HG03354 (cell line): ENCODE results near the gene POC1B.

ENCODE experiments used
- ATAC-seq: cut with Tn5 transposase; IDR thresholded peaks from one replicate; pipeline ENCODE4 v1.9.1; 2021; ENCODE audit warnings: mild to moderate bottlenecking; ENCODE audit not compliant: unreplicated experiment, poor library complexity, severe bottlenecking

POC1B gene

DNA sequence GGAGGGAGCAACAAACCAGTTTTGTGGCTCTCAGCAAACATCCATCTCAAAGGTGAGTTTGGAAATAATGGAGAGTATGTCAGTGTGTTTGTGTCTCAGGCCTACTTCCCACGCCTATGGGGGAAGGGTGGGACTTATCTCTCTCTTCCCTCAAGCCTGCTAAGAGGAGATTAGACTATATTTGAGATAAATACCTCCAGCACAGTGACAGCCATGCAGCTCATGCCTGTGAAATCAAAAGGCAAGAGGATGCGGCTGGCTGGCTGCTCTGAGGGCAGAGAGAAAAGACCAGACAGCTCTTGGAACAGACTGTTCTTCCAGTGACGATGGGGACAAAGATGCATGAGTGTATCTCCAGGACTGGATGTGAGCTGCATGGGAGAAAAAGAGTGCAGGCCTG lies 14.7 kb upstream of the POC1B start:
- ATAC-seq = no peak

DNA sequence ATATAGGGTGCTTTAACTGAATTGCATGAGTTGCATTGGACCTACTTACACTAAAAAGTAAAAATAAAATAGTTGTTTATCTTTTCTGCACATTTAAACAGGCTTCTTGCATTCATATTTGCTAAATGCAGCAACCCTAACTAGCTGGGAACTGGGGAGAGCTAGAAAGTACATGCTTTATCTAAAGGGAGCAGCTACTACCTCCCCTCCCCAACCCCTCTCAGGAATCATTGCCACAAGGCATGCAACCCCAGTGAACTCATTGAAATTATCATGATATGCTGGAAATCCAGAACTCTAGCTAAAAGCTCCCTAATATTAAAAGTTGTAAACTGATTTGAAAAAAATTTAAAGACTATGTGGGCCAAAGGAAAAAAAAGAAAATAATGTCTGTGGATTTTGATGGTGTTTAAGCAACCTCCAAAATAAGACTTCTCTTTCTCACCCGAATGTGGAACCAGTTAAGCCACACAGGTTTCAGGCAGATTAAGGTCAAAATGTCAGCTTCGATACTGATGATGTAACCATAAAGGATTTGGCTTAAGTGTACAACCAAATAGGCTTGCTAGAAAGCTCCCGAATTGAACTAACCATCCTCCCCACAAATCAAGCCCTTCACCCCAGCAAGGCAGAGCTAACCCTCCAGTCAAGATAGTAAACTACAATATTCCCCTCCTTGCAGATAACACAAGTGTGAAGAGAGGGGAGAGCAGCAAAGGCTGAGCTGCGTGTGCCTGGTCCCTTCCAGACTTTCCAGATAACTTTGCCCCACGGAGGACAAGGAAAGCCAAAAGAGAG lies 13.8 kb upstream of the POC1B start:
- ATAC-seq = no peak

DNA sequence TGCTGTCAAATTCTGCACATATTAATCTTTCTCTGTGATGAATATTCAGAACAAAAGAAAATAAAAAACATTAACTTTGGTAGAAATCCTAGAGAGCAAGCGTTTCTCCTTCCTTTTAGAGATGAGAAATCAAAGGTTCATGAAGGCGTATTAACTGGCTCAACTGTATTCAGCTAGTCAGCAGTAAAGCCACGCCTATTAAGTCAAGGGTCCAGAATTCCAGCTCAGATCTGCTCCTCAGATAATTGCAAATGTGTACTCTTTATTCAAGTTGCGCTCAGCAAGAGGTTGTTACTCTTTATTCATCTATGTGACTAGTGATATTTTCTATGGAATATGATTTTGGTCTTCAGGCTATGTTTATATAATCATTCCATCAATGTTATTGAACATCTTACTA lies 13.1 kb upstream of the POC1B start:
- no peak for ATAC-seq

DNA sequence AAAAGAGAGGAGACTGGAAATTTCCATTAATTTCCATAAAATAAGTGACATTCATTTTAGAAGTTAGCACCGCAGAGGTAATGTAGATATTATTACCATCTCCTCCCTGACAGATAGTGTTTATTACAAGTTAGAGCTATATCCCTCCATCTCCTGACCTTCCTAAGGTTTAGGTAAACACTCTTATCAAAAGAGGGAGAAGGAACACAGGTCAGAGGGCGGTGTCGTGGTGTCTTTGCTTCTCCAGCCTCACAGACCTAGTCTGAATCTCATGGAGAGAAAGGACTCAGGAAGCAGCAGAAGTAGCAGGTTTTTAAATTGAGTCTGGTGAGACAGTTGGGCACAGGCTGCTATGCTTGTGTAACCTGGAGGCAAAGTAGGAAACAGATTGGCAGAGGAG lies 11.5 kb upstream of the POC1B start:
- no peak for ATAC-seq

DNA sequence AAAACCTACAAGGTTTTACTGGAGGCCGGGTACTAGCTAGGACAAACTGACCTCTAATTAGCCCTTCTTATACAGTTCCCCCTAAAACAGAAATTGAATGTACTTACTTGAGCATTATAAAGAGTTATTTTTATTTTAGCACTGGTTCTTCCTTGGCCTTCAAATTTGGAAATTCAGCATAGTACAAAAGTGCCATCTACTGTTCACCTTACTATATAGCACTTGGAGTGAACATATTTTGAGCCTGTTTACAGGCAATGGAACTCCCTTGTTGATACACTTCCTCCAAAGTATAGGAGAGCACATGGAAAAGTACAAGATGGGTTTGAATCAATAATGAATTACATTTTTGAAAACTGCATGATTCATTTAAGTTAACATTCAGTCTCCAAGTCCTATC lies 3.9 kb upstream of the POC1B start:
- no peak for ATAC-seq

DNA sequence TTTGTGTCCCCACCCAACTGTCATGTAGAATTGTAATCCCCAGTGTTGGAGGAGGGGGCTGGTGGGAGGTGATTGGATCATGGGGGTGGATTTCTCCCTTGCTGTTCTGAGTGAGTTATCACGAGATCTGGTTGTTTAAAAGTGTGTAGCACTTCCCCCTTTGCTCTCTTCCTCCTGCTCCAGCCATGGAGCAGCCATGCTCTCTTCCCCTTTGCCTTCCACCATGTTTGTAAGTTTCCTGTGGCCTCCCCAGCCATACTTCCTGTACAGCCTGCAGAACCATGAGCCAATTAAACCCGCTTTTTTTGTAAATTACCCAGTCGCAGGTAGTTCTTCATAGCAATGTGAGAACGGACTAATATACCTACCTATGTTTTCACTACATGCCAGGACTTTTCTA lies 2.6 kb upstream of the POC1B start:
- ATAC-seq = no peak

DNA sequence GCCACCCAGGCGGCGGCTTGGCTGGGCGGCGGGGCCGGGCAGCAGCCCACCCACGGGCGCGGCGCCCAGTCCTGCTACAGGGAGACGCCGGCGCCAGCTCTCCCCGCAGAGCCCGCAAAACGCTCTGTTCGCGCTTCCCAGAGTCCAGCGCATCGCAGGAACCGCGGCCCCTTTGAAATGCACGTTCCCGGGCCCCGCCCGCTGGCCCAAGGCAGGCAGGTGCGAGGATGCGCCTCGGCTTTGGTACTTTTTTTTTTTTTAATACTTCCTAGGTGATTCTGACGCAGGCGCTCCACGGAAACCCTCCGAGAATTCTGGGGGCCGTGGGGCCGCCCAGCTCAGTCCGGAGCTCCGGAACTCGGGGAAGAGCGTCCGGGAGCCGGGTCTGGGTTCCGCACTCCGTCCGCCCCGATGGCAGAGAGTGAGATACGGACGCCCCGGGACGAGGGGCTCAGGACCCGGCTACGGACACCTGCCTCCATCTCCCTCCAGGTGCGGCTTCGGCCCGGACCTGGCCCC lies 483 bp downstream of the POC1B start:
- peak; percentile 38 for ATAC-seq

DNA sequence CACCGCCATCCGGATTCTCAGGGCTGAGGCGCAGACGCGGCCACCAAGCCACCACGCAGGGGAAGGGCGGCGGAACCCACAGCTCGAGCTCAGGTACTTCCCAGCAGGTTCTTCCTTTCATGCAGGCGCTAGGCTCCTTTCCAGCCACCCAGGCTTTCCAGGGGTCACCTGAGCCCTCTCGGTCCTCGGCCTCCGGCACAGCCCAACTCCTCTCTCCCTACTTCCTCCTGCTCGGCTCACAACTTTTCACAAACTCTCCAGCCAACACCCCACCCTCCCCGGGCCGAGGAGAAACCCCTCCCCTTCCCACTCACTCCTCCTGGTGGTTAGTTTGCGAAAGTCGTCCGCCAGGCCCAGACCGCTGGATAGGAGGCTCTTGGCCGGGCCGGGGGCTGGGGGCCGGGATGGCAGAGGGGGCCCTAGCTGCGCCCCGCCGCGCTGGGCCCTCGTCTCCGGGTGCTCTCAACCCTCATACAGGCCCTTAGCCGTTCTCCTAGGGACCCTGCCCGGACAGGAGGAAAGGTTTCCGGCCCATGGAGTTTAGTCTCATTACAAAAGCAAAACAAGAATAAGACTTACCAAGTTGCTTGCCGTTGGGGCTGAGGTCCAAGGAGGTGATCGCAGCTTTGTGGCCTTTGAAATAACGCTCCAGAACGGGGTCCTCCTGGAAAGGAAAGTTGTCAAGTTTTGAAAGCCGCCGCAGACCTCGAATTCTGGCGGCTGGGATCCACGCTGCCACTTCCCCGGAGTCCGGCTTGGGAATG lies 1.1 kb downstream of the POC1B start, which contains the start of gene GALNT4:
Gene GALNT4, minus strand, starts transcription at position 256 of the 764 bp plus-strand sequence. Its CDS starts 247 bp downstream, at position 9.
- peak; percentile 75 for ATAC-seq

DNA sequence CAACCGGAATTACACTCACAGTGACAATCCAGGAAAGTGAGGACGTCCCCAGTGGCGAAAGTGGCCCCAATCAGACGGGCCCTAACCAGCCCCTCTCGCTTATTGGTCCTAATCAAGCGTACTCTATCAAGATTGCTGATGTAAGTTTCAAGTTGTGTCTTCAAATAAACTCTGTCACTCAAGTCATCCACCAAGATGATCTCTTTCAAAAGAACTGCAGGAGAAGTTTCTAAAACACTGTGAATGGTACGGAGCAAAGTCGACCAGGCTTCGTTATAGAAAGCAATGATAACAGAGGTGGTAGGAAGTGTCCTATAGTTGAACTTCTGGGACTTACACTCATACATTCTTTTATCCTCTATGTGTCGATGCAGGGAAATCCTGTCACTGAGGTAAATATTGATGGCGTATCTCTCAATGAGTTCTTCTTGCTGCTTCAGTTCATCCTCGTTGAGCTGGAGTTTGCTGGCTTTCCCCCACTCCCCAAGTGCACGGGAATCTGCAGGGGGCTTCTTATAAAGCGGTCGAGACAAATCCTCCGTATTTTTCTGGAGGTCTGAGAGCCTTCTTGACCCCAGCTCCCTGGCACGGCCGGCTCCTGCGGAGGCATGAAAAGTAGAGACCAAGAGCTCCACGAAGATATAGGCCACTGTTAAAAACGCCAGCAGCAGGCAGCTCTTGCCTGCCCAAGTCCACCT lies 1.9 kb downstream of the POC1B start:
- ATAC-seq = no peak

DNA sequence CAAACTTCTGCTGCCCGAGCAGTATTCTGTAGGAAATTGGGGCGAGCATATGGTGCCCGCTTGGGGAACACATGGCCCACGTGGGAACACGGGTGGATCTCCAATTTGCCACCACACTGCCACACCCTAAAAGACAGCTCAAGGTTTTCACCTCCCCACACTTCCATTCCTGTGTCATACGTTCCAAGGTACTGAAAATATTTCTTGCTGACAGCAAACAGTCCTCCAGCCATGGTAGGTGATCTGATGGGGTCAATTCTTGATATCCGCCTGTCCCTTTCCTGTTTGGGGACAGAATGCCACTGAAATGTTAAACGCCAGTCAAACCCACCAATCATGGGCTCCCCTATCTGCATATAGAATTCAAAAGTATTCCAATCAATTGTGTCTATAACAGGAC lies 2.5 kb downstream of the POC1B start:
- no peak for ATAC-seq

DNA sequence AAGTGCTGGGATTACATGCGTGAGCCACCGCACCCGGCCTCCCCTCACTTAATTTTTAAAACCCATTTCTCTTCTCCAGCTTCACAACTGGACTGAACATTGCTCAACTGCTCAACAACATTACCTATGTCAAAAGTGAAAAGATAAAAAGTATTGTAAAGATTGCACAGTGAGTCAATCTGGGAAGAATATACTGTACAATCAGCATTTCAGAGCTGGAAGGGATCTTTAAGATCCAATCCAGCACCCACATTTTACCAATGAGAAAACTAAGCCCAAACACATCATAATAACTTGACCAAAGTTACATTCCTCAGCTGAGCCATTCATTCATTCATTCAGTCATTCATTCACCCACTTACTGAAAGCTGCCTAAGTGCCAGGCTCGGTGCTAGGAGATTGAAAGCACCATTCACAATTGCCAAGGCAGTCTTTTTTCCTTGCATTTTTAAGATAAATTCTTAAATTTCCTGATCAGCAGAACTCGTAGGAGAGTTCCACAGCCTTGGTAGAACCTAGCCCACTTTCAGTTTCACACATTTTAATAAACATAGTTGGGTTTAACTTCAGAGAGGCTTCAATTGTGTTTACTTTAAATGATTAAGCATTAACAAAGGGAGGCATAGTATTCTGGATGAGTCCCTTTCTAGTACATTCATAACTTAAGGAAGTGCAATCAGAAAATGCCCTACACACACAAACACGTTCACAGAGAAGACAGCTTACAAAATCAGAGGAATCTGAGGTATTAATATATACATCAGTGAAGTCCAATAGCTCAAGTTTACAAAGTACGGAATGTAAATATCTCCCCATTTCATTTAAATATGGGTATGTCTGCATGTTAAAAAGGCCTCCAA lies 4.3 kb downstream of the POC1B start:
- no peak for ATAC-seq

DNA sequence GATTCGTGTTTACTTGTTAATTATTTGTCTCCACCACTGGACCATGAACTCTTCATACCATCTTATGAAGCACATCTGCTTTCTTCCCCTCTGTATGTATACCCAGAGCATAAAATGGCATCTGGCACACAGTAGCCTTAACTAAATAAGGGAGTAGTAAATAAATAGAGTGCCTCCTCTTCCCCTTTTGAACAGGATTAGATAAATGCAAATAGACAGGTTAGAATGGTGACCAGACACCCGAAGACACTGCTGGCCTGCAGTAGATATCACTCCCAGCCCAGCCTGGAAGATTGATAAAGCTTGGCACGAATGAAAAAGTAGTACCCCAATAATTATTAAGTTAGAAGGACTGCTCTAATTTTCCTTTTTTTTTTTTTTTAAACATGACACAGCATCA lies 8.1 kb downstream of the POC1B start:
- ATAC-seq = no peak

DNA sequence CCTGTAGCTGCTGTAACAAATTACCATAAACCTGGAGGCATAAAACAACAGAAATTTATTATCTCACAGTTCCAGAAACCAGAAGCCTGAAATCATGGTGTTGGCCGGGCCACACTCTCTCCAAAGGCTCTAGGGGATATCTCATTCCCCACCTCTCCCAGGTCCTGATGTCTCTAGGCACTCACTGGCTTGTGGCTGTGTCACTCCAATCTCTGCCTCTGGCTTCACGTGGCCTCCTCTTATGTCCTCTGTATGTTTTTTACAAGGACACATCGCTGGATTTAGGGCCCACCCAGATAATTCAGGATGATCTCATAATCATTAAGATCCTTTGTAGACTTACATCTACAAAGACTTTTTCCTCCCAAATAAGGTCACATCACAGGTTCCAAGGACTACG lies 9.2 kb downstream of the POC1B start:
- ATAC-seq = no peak

DNA sequence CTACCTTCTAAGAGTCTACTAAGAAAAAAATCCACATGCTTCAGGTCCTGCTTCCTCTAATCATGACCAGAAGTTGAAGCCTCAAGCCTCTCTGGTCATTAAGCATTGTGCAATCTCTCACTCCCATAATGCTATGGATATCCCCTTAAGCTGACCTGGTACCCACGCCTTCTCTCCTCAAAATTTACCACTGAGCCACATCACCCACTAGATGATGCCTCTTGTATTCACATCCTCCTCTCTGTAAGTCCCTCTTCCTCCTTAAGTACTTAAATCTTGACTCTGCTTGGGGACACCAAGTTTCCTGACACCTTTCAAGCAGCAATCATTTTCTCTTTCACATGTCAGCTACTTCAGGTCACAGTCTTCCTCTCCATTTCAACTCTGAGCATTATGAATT lies 11.1 kb downstream of the POC1B start:
- ATAC-seq = peak; percentile 71

DNA sequence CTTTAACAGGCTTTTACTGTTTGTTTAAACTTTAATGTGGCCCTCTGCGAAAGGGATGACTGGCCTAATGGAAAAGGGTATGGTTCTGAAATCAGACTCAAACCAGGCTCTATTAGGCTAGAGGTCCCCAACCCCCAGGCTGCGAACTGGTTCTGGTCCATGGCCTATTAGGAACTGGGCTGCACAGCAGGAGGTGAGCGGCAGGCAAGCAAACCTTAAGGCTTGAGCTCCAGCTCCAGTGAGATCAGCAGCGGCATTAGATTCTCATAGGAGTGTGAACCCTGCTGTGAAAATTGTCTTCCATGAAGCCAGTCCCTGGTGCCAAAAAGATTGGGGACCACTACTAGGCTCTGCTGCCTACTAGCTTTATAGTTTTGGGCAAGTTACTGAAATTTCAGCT lies 12.3 kb downstream of the POC1B start:
- no peak for ATAC-seq

DNA sequence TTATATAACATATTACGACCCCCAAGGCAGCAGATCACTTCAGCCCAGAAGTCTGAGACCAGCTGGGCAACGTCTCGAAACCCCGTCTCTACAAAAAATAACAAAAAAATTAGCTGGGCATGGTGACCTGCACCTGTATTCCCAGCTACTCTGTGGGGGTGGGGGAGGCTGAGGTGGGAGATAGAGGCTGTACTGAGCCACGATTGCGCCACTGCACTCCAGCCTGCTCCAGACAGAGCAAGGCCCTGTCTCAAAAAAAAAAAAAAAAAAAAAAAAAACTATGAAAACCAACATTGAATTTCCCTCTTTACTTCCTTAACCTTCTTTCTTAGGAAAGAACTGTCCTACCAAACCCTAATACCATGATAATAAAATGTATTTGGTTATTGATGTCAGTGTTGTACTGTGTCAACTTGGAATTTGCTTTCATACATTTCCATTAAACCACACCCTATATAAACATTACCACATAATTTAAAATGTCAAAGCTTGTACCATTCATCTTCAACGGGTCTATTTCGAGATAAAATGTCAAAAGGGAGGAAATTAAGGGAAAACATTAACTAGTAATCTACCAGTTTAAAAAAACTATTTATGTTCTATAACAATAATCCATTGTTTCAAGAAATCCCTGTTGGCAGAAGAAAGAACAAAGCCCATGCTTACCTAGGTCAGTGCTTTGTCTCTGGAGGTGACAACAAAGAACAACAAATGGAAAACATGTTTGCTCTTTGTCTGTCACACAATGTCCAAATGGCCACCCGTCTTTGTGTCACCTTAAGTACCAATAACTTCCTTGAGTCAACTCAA lies 18.6 kb downstream of the POC1B start:
- no peak for ATAC-seq

DNA sequence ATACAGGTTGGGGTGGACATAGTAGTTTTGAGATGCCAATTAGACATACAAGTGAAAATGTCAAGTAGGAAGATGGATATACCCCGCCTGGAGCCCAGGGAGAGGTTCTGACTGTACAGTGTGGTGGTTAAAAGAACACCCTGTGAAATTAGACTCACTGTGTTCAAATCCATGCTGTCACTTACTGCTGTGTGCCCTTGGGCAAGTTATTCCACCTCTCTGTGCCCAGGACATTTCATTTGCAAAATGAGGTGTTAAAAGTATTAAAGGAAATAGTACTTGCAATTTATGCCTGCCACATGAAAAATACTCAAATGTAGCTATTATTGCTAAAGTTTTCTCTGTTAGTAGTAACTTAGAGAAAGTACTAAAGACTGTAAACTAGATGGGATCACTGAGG lies 19.8 kb downstream of the POC1B start:
- ATAC-seq = no peak

DNA sequence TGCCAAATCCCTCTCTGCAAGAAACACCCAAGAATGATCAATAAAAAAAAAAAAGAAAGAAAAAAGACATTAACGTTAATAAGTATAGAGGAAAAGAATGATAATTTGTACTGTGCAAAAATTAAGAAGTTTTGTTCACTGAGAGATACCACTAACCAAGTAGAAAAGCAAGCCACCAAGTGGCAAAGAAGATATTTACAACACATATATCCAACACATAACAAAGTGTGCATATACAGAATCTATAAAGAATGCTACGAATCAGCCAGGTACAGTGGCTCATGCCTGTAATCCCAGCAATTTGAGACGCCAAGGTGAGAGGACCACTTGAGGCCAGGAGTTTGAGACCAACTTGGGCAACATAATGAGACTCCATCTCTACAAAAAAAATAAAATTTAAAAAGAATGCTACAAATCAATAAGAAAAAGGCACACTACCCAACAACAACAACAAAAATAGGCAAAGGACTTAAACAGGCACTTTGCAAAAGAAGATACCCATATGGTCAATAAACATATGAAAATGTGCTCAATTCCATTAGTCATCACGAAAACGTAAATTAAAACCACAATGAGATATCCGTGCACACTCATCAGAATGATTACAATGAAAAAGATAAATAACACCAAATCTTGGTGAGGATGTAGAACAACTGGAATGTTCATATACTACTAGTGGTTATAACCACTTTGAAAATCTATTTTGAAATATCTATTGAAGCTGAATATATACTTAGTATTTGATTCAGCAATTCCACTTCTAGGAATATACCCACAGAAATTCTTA lies 21.1 kb downstream of the POC1B start:
- ATAC-seq = no peak
